Astrocyte of the spinal cord (primary cell): Measurements from ENCODE around the gene PRKCA.

ENCODE experiments used
- DNase-seq: peaks from one replicate; pipeline ENCODE4 v3.0.0; 2011; ENCODE audit warnings: low read depth, low spot score
- H3K4me3 ChIP-seq: 2 replicates; pipeline ENCODE4 v1.5.1; 2011; ENCODE audit warnings: low read depth, mild to moderate bottlenecking, low read length, moderate library complexity
- CTCF ChIP-seq: IDR thresholded peaks from 2 replicates; pipeline ENCODE4 v1.5.1; 2012; ENCODE audit warnings: low read depth, mild to moderate bottlenecking, low read length, inconsistent platforms
- in situ Hi-C: cut with HindIII; loops from 2 replicates; pipeline ENCODE4 v1.10.0; 2017; ENCODE audit warnings: low sequenced_read_pairs

PRKCA gene

GRCh38 chr17:66523378-66524200, 221.2 kb downstream of the PRKCA start:
- DNase-seq, result no peak
- H3K4me3 ChIP-seq, result no peak overlapping the region
- no peak for TF ChIP-seq CTCF
- in situ Hi-C loops, result no loop called here

- TF ChIP-seq CTCF, result no peak
- H3K4me3 ChIP-seq, result no peak overlapping the region
- in situ Hi-C loops, result no loop called here
- DNase-seq, result no peak
Observed at GRCh38 chr17:66524877-66525276, 222.5 kb downstream of the PRKCA start.

GRCh38 chr17:66525338-66525737, 222.9 kb downstream of the PRKCA start:
- in situ Hi-C loops, result no loop called here
- H3K4me3 ChIP-seq, result no peak overlapping the region
- DNase-seq, result no peak
- no peak for TF ChIP-seq CTCF

GRCh38 chr17:66526827-66527226, 224.4 kb downstream of the PRKCA start:
- no peak for TF ChIP-seq CTCF
- no peak for DNase-seq
- in situ Hi-C loops, result no loop called here

GRCh38 chr17:66527335-66527734, 224.9 kb downstream of the PRKCA start:
- in situ Hi-C loops, result no loop called here
- DNase-seq, result no peak
- no peak for TF ChIP-seq CTCF

More at GRCh38 chr17:66526827-66527226, 224.4 kb downstream of the PRKCA start:
- H3K4me3 ChIP-seq, result no peak overlapping the region

GRCh38 chr17:66531851-66532295, 229.5 kb downstream of the PRKCA start:
- no peak for TF ChIP-seq CTCF
- peak; percentile 33 for DNase-seq
- no peak overlapping the region for H3K4me3 ChIP-seq
- in situ Hi-C loops, result no loop called here

More at GRCh38 chr17:66527335-66527734, 224.9 kb downstream of the PRKCA start:
- H3K4me3 ChIP-seq, result no peak overlapping the region
